ENCODE measurements around the gene EXT2. TPM values are rescaled to one million over a fixed set of nuclear protein-coding genes. Genes with fewer than 3 reads are reported as not detected.

The EXT2 gene
- total RNA-seq, 1 experiment from 2014 or later: 77.0 TPM

GRCh38 chr11:44150401-44150800 is 54.9 kb downstream of the EXT2 start:
- H3K9me2 ChIP-seq (replicated peaks; ENCODE audit: low read length): no peaks in the 10 kb centered on the region
- H3K27me3 ChIP-seq (ENCODE audit: low read length): no peaks in the 10 kb centered on the region
- intact Hi-C loops (cut with micrococcal nuclease): no loop called here
- H3K36me3 ChIP-seq (ENCODE audit: low read depth, low read length): no peaks in the 10 kb centered on the region
- H3K4me2 ChIP-seq (ENCODE audit: low read length): no peak overlapping the region
- POLR2A ChIA-PET (ENCODE audit: unreplicated experiment): no interaction called here
- no peaks in the 10 kb centered on the region for H4K20me1 ChIP-seq (ENCODE audit: low read length)
- TF ChIP-seq EZH2 (IDR thresholded peaks at IDR 0.05; ENCODE audit: low read length, unreplicated experiment): no peak
- no peak for TF ChIP-seq CTCF (conservative IDR thresholded peaks at IDR 0.05; ENCODE audit: low read depth, low read length)
- TF ChIP-seq EZH2phosphoT487 (IDR thresholded peaks at IDR 0.05; ENCODE audit: borderline replicate concordance, low read length): no peak
- H3K79me2 ChIP-seq (ENCODE audit: low read length): no peaks in the 10 kb centered on the region
- DNase-seq (no peak), ATAC-seq (no peak)
- peaks cover 1% of the 10 kb centered on the region; the same call in 1 of the 2 replicates for H3K4me1 ChIP-seq (ENCODE audit: insufficient read depth, low read length)
- no peak overlapping the region for H2AFZ ChIP-seq (ENCODE audit: low read length)
- BruUV-seq (replicated peaks): no TSS peak
- H3F3A ChIP-seq (ENCODE audit: low read length, unreplicated experiment): no peaks in the 10 kb centered on the region
- no peak overlapping the region for H3K9ac ChIP-seq (ENCODE audit: low read length)
- H3K4me3 ChIP-seq (ENCODE audit: low read length): no peak overlapping the region
- CTCF ChIA-PET: interaction anchor here (0.7 kb wide), 1 partner anchor 17 kb away, joined by 3 read pairs; no protein-coding TSS in a partner anchor
- no peak overlapping the region for H3K27ac ChIP-seq (ENCODE audit: low read length)
- no peaks in the 10 kb centered on the region for H3K9me3 ChIP-seq (ENCODE audit: low read length)

DNA sequence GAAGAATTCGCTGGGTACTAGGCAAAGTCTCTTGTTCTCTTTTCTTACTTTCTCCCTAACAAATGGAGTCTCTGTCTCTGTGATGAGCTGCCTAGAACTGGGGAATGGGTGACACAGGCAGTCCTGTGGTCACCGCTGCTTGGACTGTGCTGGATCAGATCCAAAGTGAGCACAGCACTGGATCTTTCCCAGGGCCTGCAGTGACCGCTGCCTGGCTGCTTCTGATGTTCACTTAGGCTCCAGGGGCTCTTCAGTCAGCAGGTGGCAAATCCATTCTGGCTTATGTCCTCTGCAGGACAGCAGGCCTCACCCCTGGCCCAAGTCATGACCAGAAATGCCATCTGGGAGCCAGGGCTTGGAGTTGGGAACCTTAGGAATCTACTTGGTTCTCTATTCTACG is 61.5 kb downstream of the EXT2 start:
- no peak for TF ChIP-seq EZH2 (IDR thresholded peaks at IDR 0.05; ENCODE audit: low read length, unreplicated experiment)
- TF ChIP-seq EZH2phosphoT487 (IDR thresholded peaks at IDR 0.05; ENCODE audit: borderline replicate concordance, low read length): no peak
- TF ChIP-seq CTCF (conservative IDR thresholded peaks at IDR 0.05; ENCODE audit: low read depth, low read length): no peak
- Histone ChIP-seq H3K27me3 (ENCODE audit: low read length) (no peaks in the 10 kb centered on the region), H3F3A (ENCODE audit: low read length, unreplicated experiment) (no peaks in the 10 kb centered on the region), H3K4me1 (ENCODE audit: insufficient read depth, low read length) (no peaks in the 10 kb centered on the region), H3K9me2 (replicated peaks; ENCODE audit: low read length) (no peaks in the 10 kb centered on the region), H3K9ac (ENCODE audit: low read length) (no peak overlapping the region), H3K36me3 (ENCODE audit: low read depth, low read length) (no peaks in the 10 kb centered on the region), H3K27ac (ENCODE audit: low read length) (no peak overlapping the region), H4K20me1 (ENCODE audit: low read length) (no peaks in the 10 kb centered on the region), H3K9me3 (ENCODE audit: low read length) (no peaks in the 10 kb centered on the region), H2AFZ (ENCODE audit: low read length) (no peak overlapping the region), H3K4me2 (ENCODE audit: low read length) (no peak overlapping the region), H3K79me2 (ENCODE audit: low read length) (no peaks in the 10 kb centered on the region), H3K4me3 (ENCODE audit: low read length) (no peak overlapping the region)
- no TSS peak for BruUV-seq (replicated peaks)
- no peak for ATAC-seq
- CTCF ChIA-PET: no interaction called here
- POLR2A ChIA-PET (ENCODE audit: unreplicated experiment): no interaction called here
- intact Hi-C loops (cut with micrococcal nuclease): no loop called here
- DNase-seq: no peak

- H4K20me1 ChIP-seq (ENCODE audit: low read length): no peaks in the 10 kb centered on the region
- DNase-seq (no peak), ATAC-seq (no peak)
- H3K4me1 ChIP-seq (ENCODE audit: insufficient read depth, low read length): no peaks in the 10 kb centered on the region
- no peaks in the 10 kb centered on the region for H3K79me2 ChIP-seq (ENCODE audit: low read length)
- H3K36me3 ChIP-seq (ENCODE audit: low read depth, low read length): no peaks in the 10 kb centered on the region
- no peak overlapping the region for H2AFZ ChIP-seq (ENCODE audit: low read length)
- no peak for TF ChIP-seq EZH2phosphoT487 (IDR thresholded peaks at IDR 0.05; ENCODE audit: borderline replicate concordance, low read length)
- TF ChIP-seq CTCF (conservative IDR thresholded peaks at IDR 0.05; ENCODE audit: low read depth, low read length): no peak
- TF ChIP-seq EZH2 (IDR thresholded peaks at IDR 0.05; ENCODE audit: low read length, unreplicated experiment): no peak
- ChIA-PET POLR2A (ENCODE audit: unreplicated experiment) (no interaction called here), CTCF (no interaction called here)
- BruUV-seq (replicated peaks): no TSS peak
- no peaks in the 10 kb centered on the region for H3K9me3 ChIP-seq (ENCODE audit: low read length)
- intact Hi-C loops (cut with micrococcal nuclease): no loop called here
- H3K4me2 ChIP-seq (ENCODE audit: low read length): no peak overlapping the region
- no peak overlapping the region for H3K9ac ChIP-seq (ENCODE audit: low read length)
- no peak overlapping the region for H3K4me3 ChIP-seq (ENCODE audit: low read length)
- H3K27me3 ChIP-seq (ENCODE audit: low read length): no peaks in the 10 kb centered on the region
- no peak overlapping the region for H3K27ac ChIP-seq (ENCODE audit: low read length)
- no peaks in the 10 kb centered on the region for H3K9me2 ChIP-seq (replicated peaks; ENCODE audit: low read length)
- no peaks in the 10 kb centered on the region for H3F3A ChIP-seq (ENCODE audit: low read length, unreplicated experiment)
Observed at GRCh38 chr11:44158384-44158783, 62.9 kb downstream of the EXT2 start.
